ENCODE measurements around the gene SIVA1. TPM values are rescaled to one million over a fixed set of nuclear protein-coding genes. Genes with fewer than 3 reads are reported as not detected.

Gene SIVA1
- total and polyA plus RNA-seq, 2 donors (not counting 1 experiment from before 2014, with no cell fraction given), result 50.7 to 123 TPM

GRCh38 chr14:104780513-104781030 is 27.6 kb downstream of the SIVA1 start:
- 97% methylated on average over 24 of the region's 24 CpGs for WGBS (ENCODE audit: insufficient coverage)
- intact Hi-C loops (cut with micrococcal nuclease), result no loop called here
- no peak for DNase-seq
- H3K27me3 Mint-ChIP-seq, result no peaks in the 10 kb centered on the region
- peaks cover 18% of the 10 kb centered on the region for H3K79me2 ChIP-seq (ENCODE audit: control insufficient read depth, insufficient read depth, low read length)
- no peak overlapping the region for H3K4me3 Mint-ChIP-seq
- no peak overlapping the region for H3K27ac ChIP-seq (ENCODE audit: low read length in 2 of 2)
- ChIA-PET CTCF (no interaction called here), POLR2A (no interaction called here)
- H3K4me1 ChIP-seq (ENCODE audit: control insufficient read depth in 2 of 2, insufficient read depth in 2 of 2, low read length in 2 of 2), result no peaks in the 10 kb centered on the region
- H3K27ac Mint-ChIP-seq, result no peak overlapping the region
- no peak overlapping the region for H3K4me3 ChIP-seq (ENCODE audit: control extremely low read depth in 1 of 5, extremely low read depth in 1 of 5, insufficient read depth in 1 of 5, low read depth in 2 of 5, low read length in 4 of 5)
- no peak for TF ChIP-seq EZH2 (IDR thresholded peaks at IDR 0.05; ENCODE audit: borderline replicate concordance, insufficient read depth, low read depth, low read length, poor library complexity, severe bottlenecking)
- TF ChIP-seq, protein P1, sequence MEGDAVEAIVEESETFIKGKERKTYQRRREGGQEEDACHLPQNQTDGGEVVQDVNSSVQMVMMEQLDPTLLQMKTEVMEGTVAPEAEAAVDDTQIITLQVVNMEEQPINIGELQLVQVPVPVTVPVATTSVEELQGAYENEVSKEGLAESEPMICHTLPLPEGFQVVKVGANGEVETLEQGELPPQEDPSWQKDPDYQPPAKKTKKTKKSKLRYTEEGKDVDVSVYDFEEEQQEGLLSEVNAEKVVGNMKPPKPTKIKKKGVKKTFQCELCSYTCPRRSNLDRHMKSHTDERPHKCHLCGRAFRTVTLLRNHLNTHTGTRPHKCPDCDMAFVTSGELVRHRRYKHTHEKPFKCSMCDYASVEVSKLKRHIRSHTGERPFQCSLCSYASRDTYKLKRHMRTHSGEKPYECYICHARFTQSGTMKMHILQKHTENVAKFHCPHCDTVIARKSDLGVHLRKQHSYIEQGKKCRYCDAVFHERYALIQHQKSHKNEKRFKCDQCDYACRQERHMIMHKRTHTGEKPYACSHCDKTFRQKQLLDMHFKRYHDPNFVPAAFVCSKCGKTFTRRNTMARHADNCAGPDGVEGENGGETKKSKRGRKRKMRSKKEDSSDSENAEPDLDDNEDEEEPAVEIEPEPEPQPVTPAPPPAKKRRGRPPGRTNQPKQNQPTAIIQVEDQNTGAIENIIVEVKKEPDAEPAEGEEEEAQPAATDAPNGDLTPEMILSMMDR (IDR thresholded peaks at IDR 0.05), result no peak
- peaks cover 67% of the 10 kb centered on the region for H4K20me1 ChIP-seq (ENCODE audit: control insufficient read depth, insufficient read depth, low read length, poor library complexity, severe bottlenecking)
- H2AFZ ChIP-seq (ENCODE audit: insufficient read depth, low read depth, low read length, poor library complexity, severe bottlenecking), result no peak overlapping the region
- no peak overlapping the region for H3K4me2 ChIP-seq (replicated peaks; ENCODE audit: low read depth, low read length, poor library complexity, severe bottlenecking)
- no peaks in the 10 kb centered on the region for H3K27me3 ChIP-seq (replicated peaks in 1 of 4; ENCODE audit: control extremely low read depth in 1 of 4, control insufficient read depth in 3 of 4, insufficient read depth in 4 of 4, low read length in 3 of 4)
- H3K9me3 Mint-ChIP-seq (ENCODE audit: insufficient read depth), result no peaks in the 10 kb centered on the region
- H3K36me3 ChIP-seq (replicated peaks in 1 of 2; ENCODE audit: control extremely low read depth in 1 of 2, control insufficient read depth in 1 of 2, extremely low read depth in 1 of 2, insufficient read depth in 2 of 2, low read length in 1 of 2), result peaks cover 0 to 10% of the 10 kb centered on the region in 2 experiments
- no peak overlapping the region for H3K9ac ChIP-seq (ENCODE audit: low read length)
- ATAC-seq (ENCODE audit: low read depth), result no peak
- peaks cover 0 to 7% (median 0%) of the 10 kb centered on the region in 3 donors for H3K9me3 ChIP-seq (ENCODE audit: control extremely low read depth in 1 of 3, control insufficient read depth in 2 of 3, insufficient read depth in 1 of 3, low read length in 2 of 3)
- no peaks in the 10 kb centered on the region for H3K4me1 Mint-ChIP-seq

DNA sequence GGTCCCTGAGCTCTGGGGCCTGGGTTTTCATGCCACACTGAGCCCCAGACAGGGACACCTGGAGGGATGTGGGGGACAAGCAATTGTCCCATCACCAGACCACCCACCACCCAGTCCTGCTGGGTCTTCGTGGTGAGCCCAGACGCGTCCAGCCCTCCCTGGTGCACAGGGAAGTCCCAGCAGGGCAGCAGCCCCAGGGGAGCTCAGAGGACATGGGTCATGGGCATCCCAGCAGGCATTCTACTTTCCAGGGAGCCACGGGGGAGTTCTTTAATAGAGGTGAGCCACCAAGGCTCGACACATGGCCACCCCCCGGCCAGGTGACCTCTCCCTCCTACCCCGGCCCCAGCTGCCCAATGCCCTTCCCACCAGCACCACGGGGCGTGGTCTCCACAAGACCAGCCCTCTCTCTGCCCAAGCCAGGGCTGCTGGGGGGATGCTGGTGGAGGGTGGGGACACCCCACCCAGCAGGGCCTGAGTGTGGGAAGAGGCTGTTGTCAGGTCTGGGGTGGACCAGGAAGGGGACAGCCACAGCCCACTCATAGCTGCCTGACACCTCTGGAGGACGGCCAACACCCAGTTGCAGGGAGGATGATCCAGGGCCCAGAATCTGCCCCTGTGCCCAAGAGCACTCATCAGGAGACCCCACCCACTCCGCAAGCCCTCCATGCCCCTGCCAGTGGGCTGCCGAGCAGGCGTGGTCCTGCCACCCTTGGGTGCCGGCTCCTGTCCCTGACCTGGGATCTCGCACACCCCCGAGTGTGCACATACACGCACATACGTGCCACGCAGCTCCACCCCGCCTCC is 28.5 kb downstream of the SIVA1 start:
- peaks cover 0 to 4% of the 10 kb centered on the region in 2 donors for H3K4me1 ChIP-seq (ENCODE audit: control insufficient read depth in 2 of 2, insufficient read depth in 2 of 2, low read length in 2 of 2)
- no peak overlapping the region for H3K4me2 ChIP-seq (replicated peaks; ENCODE audit: low read depth, low read length, poor library complexity, severe bottlenecking)
- ATAC-seq (ENCODE audit: low read depth), result no peak
- WGBS (ENCODE audit: insufficient coverage), result 93% methylated on average over 16 of the region's 20 CpGs
- no peaks in the 10 kb centered on the region for H3K9me3 Mint-ChIP-seq (ENCODE audit: insufficient read depth)
- no peak overlapping the region for H3K4me3 Mint-ChIP-seq
- peaks cover 21% of the 10 kb centered on the region for H3K79me2 ChIP-seq (ENCODE audit: control insufficient read depth, insufficient read depth, low read length)
- intact Hi-C loops (cut with micrococcal nuclease), result no loop called here
- no peak overlapping the region for H3K4me3 ChIP-seq (ENCODE audit: control extremely low read depth in 1 of 5, extremely low read depth in 1 of 5, insufficient read depth in 1 of 5, low read depth in 2 of 5, low read length in 4 of 5)
- H4K20me1 ChIP-seq (ENCODE audit: control insufficient read depth, insufficient read depth, low read length, poor library complexity, severe bottlenecking), result peaks cover 72% of the 10 kb centered on the region
- H2AFZ ChIP-seq (ENCODE audit: insufficient read depth, low read depth, low read length, poor library complexity, severe bottlenecking), result no peak overlapping the region
- ChIA-PET POLR2A (interaction anchor here (0.6 kb wide), 1 partner anchor 82 kb away, joined by 4 read pairs; no protein-coding TSS in a partner anchor), CTCF (no interaction called here)
- H3K27me3 ChIP-seq (replicated peaks in 1 of 4; ENCODE audit: control extremely low read depth in 1 of 4, control insufficient read depth in 3 of 4, insufficient read depth in 4 of 4, low read length in 3 of 4), result no peaks in the 10 kb centered on the region
- no peaks in the 10 kb centered on the region for H3K4me1 Mint-ChIP-seq
- H3K27ac Mint-ChIP-seq, result no peak overlapping the region
- peaks cover 0 to under 1% (median 0%) of the 10 kb centered on the region in 3 donors for H3K9me3 ChIP-seq (ENCODE audit: control extremely low read depth in 1 of 3, control insufficient read depth in 2 of 3, insufficient read depth in 1 of 3, low read length in 2 of 3)
- TF ChIP-seq EZH2 (IDR thresholded peaks at IDR 0.05; ENCODE audit: borderline replicate concordance, insufficient read depth, low read depth, low read length, poor library complexity, severe bottlenecking), result no peak
- TF ChIP-seq, protein P1 (IDR thresholded peaks at IDR 0.05), result no peak
- no peaks in the 10 kb centered on the region for H3K27me3 Mint-ChIP-seq
- DNase-seq, result no peak
- H3K27ac ChIP-seq (ENCODE audit: low read length in 2 of 2), result no peak overlapping the region
- H3K9ac ChIP-seq (ENCODE audit: low read length), result no peak overlapping the region
- H3K36me3 ChIP-seq (replicated peaks in 1 of 2; ENCODE audit: control extremely low read depth in 1 of 2, control insufficient read depth in 1 of 2, extremely low read depth in 1 of 2, insufficient read depth in 2 of 2, low read length in 1 of 2), result peaks cover 0 to 8% of the 10 kb centered on the region in 2 experiments
